HG03378 (cell line): ENCODE data around the gene USP17L13.
"Not testable (repeated sequence)": the region's sequence is repeated elsewhere in the genome, so short reads cannot be mapped to it uniquely, and the experiment has no call there.

Experiments used
- ATAC-seq: cut with Tn5 transposase; IDR thresholded peaks from one replicate; pipeline ENCODE4 v1.9.1; 2021; ENCODE audit warnings: mild to moderate bottlenecking, moderate library complexity; ENCODE audit not compliant: unreplicated experiment

USP17L13 gene, protein sequence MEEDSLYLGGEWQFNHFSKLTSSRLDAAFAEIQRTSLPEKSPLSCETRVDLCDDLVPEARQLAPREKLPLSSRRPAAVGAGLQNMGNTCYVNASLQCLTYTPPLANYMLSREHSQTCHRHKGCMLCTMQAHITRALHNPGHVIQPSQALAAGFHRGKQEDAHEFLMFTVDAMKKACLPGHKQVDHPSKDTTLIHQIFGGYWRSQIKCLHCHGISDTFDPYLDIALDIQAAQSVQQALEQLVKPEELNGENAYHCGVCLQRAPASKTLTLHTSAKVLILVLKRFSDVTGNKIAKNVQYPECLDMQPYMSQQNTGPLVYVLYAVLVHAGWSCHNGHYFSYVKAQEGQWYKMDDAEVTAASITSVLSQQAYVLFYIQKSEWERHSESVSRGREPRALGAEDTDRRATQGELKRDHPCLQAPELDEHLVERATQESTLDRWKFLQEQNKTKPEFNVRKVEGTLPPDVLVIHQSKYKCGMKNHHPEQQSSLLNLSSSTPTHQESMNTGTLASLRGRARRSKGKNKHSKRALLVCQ

DNA sequence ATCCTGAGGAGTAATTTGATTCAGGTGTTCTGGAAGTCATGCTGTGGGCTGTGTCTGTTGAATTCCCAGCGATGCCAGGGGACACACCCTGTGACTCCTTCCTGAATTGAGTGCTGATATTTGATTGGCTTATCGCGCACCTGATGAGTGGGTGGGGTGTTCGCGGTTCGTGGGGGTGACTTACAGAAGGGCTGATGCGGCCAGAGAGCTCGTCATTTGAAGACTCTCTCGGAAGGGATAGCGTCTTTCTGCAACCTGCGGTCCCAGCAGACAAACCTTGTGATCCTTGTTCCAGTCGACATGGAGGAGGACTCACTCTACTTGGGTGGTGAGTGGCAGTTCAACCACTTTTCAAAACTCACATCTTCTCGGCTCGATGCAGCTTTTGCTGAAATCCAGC lies at the start of gene USP17L13:
Gene USP17L13, plus strand, starts transcription at position 301 of the 400 bp plus-strand sequence. Its CDS starts 0 bp downstream, at position 301.
- not testable (repeated sequence) for ATAC-seq

DNA sequence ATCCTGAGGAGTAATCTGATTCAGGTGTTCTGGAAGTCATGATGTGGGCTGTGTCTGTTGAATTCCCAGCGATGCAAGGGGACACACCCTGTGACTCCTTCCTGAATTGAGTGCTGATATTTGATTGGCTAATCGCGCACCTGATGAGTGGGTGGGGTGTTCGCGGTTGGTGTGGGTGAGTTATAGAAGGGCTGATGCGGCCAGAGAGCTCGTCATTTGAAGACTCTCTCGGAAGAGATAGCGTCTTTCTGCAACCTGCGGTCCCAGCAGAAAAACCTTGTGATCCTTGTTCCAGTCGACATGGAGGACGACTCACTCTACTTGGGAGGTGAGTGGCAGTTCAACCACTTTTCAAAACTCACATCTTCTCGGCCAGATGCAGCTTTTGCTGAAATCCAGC lies 14.3 kb upstream of the USP17L13 start, which contains the start of gene USP17L10:
Gene USP17L10, plus strand, starts transcription at position 301 of the 400 bp plus-strand sequence. Its CDS starts 0 bp downstream, at position 301.
- ATAC-seq: not testable (repeated sequence)

DNA sequence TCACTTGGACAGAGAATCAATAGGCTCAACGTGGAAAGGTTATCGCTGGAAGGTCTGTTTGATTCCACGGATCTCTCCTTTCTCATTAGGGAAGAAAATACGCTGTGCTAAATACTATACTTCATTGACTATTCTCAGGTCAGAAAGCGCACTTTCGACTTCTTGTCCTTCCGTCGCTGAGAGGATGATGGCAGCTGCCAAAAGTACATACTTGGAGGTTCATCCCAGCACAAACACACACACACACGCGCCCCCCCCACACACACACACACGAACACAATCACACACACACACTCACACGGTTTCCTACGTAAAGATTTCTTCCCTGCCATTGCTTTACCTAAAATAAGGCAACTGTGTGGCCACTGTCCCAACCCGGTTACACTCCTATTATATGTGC lies 10.0 kb upstream of the USP17L13 start:
- not testable (repeated sequence) for ATAC-seq

DNA sequence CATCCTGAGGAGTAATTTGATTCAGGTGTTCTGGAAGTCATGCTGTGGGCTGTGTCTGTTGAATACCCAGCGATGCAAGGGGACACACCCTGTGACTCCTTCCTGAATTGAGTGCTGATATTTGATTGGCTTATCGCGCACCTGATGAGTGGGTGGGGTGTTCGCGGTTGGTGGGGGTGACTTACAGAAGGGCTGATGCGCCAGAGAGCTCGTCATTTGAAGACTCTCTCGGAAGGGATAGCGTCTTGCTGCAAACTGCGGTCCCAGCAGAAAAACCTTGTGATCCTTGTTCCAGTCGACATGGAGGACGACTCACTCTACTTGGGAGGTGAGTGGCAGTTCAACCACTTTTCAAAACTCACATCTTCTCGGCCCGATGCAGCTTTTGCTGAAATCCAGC lies 9.6 kb upstream of the USP17L13 start, which contains the start of gene USP17L11:
Gene USP17L11, plus strand, starts transcription at position 301 of the 400 bp plus-strand sequence. Its CDS starts 0 bp downstream, at position 301.
- not testable (repeated sequence) for ATAC-seq

DNA sequence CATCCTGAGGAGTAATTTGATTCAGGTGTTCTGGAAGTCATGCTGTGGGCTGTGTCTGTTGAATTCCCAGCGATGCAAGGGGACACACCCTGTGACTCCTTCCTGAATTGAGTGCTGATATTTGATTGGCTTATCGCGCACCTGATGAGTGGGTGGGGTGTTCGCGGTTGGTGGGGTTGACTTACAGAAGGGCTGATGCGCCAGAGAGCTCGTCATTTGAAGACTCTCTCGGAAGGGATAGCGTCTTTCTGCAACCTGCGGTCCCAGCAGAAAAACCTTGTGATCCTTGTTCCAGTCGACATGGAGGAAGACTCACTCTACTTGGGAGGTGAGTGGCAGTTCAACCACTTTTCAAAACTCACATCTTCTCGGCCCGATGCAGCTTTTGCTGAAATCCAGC lies 4.8 kb upstream of the USP17L13 start, which contains the start of gene USP17L12:
Gene USP17L12, plus strand, starts transcription at position 301 of the 400 bp plus-strand sequence. Its CDS starts 0 bp downstream, at position 301.
- ATAC-seq: not testable (repeated sequence)

DNA sequence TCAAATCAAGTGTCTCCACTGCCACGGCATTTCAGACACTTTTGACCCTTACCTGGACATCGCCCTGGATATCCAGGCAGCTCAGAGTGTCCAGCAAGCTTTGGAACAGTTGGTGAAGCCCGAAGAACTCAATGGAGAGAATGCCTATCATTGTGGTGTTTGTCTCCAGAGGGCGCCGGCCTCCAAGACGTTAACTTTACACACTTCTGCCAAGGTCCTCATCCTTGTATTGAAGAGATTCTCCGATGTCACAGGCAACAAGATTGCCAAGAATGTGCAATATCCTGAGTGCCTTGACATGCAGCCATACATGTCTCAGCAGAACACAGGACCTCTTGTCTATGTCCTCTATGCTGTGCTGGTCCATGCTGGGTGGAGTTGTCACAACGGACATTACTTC lies 5.6 kb downstream of the USP17L13 start:
- ATAC-seq: not testable (repeated sequence)

DNA sequence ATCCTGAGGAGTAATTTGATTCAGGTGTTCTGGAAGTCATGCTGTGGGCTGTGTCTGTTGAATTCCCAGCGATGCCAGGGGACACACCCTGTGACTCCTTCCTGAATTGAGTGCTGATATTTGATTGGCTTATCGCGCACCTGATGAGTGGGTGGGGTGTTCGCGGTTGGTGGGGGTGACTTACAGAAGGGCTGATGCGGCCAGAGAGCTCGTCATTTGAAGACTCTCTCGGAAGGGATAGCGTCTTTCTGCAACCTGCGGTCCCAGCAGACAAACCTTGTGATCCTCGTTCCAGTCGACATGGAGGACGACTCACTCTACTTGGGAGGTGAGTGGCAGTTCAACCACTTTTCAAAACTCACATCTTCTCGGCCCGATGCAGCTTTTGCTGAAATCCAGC lies 9.4 kb downstream of the USP17L13 start, which contains the start of gene USP17L15:
Gene USP17L15, plus strand, starts transcription at position 301 of the 400 bp plus-strand sequence. Its CDS starts 0 bp downstream, at position 301.
- ATAC-seq: not testable (repeated sequence)

DNA sequence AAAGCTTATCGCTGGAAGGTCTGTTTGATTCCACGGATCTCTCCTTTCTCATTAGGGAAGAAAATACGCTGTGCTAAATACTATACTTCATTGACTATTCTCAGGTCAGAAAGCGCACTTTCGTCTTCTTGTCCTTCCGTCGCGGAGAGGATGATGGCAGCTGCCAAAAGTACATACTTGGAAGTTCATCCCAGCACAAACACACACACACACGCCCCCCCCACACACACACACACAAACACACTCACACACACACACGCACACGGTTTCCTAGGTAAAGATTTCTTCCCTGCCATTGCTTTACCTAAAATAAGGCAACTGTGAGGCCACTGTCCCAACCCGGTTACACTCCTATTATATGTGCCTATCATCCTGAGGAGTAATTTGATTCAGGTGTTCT lies 13.8 kb downstream of the USP17L13 start:
- ATAC-seq: not testable (repeated sequence)

DNA sequence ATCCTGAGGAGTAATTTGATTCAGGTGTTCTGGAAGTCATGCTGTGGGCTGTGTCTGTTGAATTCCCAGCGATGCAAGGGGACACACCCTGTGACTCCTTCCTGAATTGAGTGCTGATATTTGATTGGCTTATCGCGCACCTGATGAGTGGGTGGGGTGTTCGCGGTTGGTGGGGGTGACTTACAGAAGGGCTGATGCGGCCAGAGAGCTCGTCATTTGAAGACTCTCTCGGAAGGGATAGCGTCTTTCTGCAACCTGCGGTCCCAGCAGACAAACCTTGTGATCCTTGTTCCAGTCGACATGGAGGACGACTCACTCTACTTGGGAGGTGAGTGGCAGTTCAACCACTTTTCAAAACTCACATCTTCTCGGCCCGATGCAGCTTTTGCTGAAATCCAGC lies 18.9 kb downstream of the USP17L13 start, which contains the start of gene USP17L17:
Gene USP17L17, plus strand, starts transcription at position 301 of the 400 bp plus-strand sequence. Its CDS starts 0 bp downstream, at position 301.
- ATAC-seq: not testable (repeated sequence)

DNA sequence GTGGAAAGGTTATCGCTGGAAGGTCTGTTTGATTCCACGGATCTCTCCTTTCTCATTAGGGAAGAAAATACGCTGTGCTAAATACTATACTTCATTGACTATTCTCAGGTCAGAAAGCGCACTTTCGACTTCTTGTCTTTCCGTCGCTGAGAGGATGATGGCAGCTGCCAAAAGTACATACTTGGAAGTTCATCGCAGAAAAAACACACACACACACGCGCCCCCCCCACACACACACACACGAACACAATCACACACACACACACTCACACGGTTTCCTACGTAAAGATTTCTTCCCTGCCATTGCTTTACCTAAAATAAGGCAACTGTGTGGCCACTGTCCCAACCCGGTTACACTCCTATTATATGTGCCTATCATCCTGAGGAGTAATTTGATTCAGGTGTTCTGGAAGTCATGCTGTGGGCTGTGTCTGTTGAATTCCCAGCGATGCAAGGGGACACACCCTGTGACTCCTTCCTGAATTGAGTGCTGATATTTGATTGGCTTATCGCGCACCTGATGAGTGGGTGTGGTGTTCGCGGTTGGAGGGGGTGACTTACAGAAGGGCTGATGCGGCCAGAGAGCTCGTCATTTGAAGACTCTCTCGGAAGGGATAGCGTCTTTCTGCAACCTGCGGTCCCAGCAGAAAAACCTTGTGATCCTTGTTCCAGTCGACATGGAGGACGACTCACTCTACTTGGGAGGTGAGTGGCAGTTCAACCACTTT lies 23.4 kb downstream of the USP17L13 start, which contains the start of gene USP17L18:
Gene USP17L18, plus strand, starts transcription at position 678 of the 728 bp plus-strand sequence. Its CDS starts 0 bp downstream, at position 678.
- not testable (repeated sequence) for ATAC-seq

DNA sequence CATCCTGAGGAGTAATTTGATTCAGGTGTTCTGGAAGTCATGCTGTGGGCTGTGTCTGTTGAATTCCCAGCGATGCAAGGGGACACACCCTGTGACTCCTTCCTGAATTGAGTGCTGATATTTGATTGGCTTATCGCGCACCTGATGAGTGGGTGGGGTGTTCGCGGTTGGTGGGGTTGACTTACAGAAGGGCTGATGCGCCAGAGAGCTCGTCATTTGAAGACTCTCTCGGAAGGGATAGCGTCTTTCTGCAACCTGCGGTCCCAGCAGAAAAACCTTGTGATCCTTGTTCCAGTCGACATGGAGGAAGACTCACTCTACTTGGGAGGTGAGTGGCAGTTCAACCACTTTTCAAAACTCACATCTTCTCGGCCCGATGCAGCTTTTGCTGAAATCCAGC lies 28.4 kb downstream of the USP17L13 start, which contains the start of gene USP17L19:
Gene USP17L19, plus strand, starts transcription at position 301 of the 400 bp plus-strand sequence. Its CDS starts 0 bp downstream, at position 301.
- ATAC-seq: not testable (repeated sequence)

DNA sequence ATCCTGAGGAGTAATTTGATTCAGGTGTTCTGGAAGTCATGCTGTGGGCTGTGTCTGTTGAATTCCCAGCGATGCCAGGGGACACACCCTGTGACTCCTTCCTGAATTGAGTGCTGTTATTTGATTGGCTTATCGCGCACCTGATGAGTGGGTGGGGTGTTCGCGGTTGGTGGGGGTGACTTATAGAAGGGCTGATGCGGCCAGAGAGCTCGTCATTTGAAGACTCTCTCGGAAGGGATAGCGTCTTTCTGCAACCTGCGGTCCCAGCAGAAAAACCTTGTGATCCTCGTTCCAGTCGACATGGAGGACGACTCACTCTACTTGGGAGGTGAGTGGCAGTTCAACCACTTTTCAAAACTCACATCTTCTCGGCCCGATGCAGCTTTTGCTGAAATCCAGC lies 33.1 kb downstream of the USP17L13 start, which contains the start of gene USP17L20:
Gene USP17L20, plus strand, starts transcription at position 301 of the 400 bp plus-strand sequence. Its CDS starts 0 bp downstream, at position 301.
- ATAC-seq: not testable (repeated sequence)

DNA sequence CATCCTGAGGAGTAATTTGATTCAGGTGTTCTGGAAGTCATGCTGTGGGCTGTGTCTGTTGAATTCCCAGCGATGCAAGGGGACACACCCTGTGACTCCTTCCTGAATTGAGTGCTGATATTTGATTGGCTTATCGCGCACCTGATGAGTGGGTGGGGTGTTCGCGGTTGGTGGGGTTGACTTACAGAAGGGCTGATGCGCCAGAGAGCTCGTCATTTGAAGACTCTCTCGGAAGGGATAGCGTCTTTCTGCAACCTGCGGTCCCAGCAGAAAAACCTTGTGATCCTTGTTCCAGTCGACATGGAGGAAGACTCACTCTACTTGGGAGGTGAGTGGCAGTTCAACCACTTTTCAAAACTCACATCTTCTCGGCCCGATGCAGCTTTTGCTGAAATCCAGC lies 37.9 kb downstream of the USP17L13 start, which contains the start of gene USP17L21:
Gene USP17L21, plus strand, starts transcription at position 301 of the 400 bp plus-strand sequence. Its CDS starts 0 bp downstream, at position 301.
- not testable (repeated sequence) for ATAC-seq

DNA sequence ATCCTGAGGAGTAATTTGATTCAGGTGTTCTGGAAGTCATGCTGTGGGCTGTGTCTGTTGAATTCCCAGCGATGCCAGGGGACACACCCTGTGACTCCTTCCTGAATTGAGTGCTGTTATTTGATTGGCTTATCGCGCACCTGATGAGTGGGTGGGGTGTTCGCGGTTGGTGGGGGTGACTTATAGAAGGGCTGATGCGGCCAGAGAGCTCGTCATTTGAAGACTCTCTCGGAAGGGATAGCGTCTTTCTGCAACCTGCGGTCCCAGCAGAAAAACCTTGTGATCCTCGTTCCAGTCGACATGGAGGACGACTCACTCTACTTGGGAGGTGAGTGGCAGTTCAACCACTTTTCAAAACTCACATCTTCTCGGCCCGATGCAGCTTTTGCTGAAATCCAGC lies 42.6 kb downstream of the USP17L13 start, which contains the start of gene USP17L22:
Gene USP17L22, plus strand, starts transcription at position 301 of the 400 bp plus-strand sequence. Its CDS starts 0 bp downstream, at position 301.
- ATAC-seq: not testable (repeated sequence)

DNA sequence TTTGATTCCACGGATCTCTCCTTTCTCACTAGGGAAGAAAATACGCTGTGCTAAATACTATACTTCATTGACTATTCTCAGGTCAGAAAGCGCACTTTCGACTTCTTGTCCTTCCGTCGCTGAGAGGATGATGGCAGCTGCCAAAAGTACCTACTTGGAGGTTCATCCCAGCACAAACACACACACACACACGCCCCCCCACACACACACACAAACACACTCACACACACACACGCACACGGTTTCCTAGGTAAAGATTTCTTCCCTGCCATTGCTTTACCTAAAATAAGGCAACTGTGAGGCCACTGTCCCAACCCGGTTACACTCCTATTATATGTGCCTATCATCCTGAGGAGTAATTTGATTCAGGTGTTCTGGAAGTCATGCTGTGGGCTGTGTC lies 47.0 kb downstream of the USP17L13 start:
- ATAC-seq: not testable (repeated sequence)
